Liver (tissue), 9 donors: ENCODE measurements around the gene GUCY1B1. TPM values are rescaled to one million over a fixed set of nuclear protein-coding genes. Genes with fewer than 3 reads are reported as not detected.

ENCODE experiments used
- DNase-seq: peaks from one replicate; pipeline ENCODE4 v3.0.0-alpha.2; 2017; ENCODE audit warnings: low spot score
- H3K27ac ChIP-seq, 2 donors: one replicate each; pipeline ENCODE4 v1.7.0; 2013; ENCODE audit warnings: inconsistent platforms in 2 of 2, low read length in 2 of 2, control low read depth in 1 of 2, low read depth in 1 of 2, mild to moderate bottlenecking in 1 of 2
- H3K27me3 ChIP-seq, 4 donors: one replicate each; pipeline versions ENCODE4 v1.6.1 to v1.7.0; 2013; ENCODE audit warnings: low read length in 3 of 4, inconsistent platforms in 1 of 4, mild to moderate bottlenecking in 1 of 4, moderate library complexity in 1 of 4; ENCODE audit not compliant: control insufficient read depth in 4 of 4, insufficient read depth in 4 of 4
- H3K36me3 ChIP-seq, 4 donors: one replicate each; pipeline versions ENCODE4 v1.6.1 to v1.7.0; 2013; ENCODE audit warnings: low read length in 3 of 4, mild to moderate bottlenecking in 3 of 4, low read depth in 1 of 4, moderate library complexity in 1 of 4; ENCODE audit not compliant: control insufficient read depth in 4 of 4, insufficient read depth in 3 of 4
- H3K4me1 ChIP-seq, 4 donors: one replicate each; pipeline versions ENCODE4 v1.6.1 to v1.7.0; 2013; ENCODE audit warnings: low read length in 3 of 4, mild to moderate bottlenecking in 3 of 4, moderate library complexity in 1 of 4; ENCODE audit not compliant: control insufficient read depth in 4 of 4, insufficient read depth in 4 of 4
- H3K4me3 ChIP-seq, 3 donors: one replicate each; pipeline versions ENCODE4 v1.6.1 to v1.7.0; 2013; ENCODE audit warnings: low read length in 3 of 3, control low read depth in 1 of 3, low read depth in 1 of 3, mild to moderate bottlenecking in 1 of 3
- H3K9ac ChIP-seq, 2 donors: one replicate each; pipeline ENCODE4 v1.7.0; 2013; ENCODE audit warnings: low read length in 2 of 2, mild to moderate bottlenecking in 2 of 2, moderate library complexity in 2 of 2, control low read depth in 1 of 2, low read depth in 1 of 2
- H3K9me3 ChIP-seq, 4 donors: one replicate each; pipeline versions ENCODE4 v1.6.1 to v1.7.0; 2013; ENCODE audit warnings: low read length in 3 of 4; ENCODE audit not compliant: control insufficient read depth in 4 of 4
- ATF3 ChIP-seq: IDR thresholded peaks from 2 replicates; pipeline ENCODE4 v1.6.1; 2016; ENCODE audit warnings: antibody characterized with exemption
- CTCF ChIP-seq: fragments of 150-350 bp; IDR thresholded peaks from 2 replicates; pipeline ENCODE4 v1.5.1; 2017; ENCODE audit warnings: improper control_type of control experiment, low read depth, low read length; ENCODE audit not compliant: missing input control
- EGR1 ChIP-seq, 2 donors: IDR thresholded peaks; 2 replicates each; pipeline ENCODE4 v1.6.1; 2016 to 2018; ENCODE audit warnings: antibody characterized with exemption in 2 of 2, low read depth in 2 of 2
- FOXA1 ChIP-seq: IDR thresholded peaks from 2 replicates; pipeline ENCODE4 v1.6.1; 2016; ENCODE audit warnings: antibody characterized with exemption
- FOXA2 ChIP-seq: IDR thresholded peaks from 2 replicates; pipeline ENCODE4 v1.6.1; 2016; ENCODE audit warnings: antibody characterized with exemption
- GABPA ChIP-seq, 2 donors: IDR thresholded peaks in 1 of 2; conservative IDR thresholded peaks in 1 of 2; 2 replicates each; pipeline ENCODE4 v1.6.1; 2016; ENCODE audit warnings: antibody characterized with exemption in 2 of 2, mild to moderate bottlenecking in 1 of 2, moderate library complexity in 1 of 2
- HNF4A ChIP-seq, 2 donors: conservative IDR thresholded peaks; 2 replicates each; pipeline ENCODE4 v1.6.1; 2016; ENCODE audit warnings: antibody characterized with exemption in 2 of 2, mild to moderate bottlenecking in 2 of 2
- HNF4G ChIP-seq: IDR thresholded peaks from 2 replicates; pipeline ENCODE4 v1.6.1; 2016; ENCODE audit warnings: antibody characterized with exemption
- JUND ChIP-seq, 2 donors: IDR thresholded peaks; 2 replicates each; pipeline ENCODE4 v1.6.1; 2016; ENCODE audit warnings: antibody characterized with exemption in 2 of 2
- MAX ChIP-seq: IDR thresholded peaks from 2 replicates; pipeline ENCODE4 v1.6.1; 2016; ENCODE audit warnings: antibody characterized with exemption
- NR2F2 ChIP-seq: IDR thresholded peaks from 2 replicates; pipeline ENCODE4 v1.6.1; 2016; ENCODE audit warnings: antibody characterized with exemption
- RAD21 ChIP-seq, 2 donors: IDR thresholded peaks; 2 replicates each; pipeline ENCODE4 v1.6.1; 2016; ENCODE audit warnings: antibody characterized with exemption in 2 of 2, mild to moderate bottlenecking in 2 of 2
- REST ChIP-seq: IDR thresholded peaks from 2 replicates; pipeline ENCODE4 v1.6.1; 2016; ENCODE audit warnings: antibody characterized with exemption, mild to moderate bottlenecking
- RXRA ChIP-seq, 2 donors: IDR thresholded peaks; 2 replicates each; pipeline ENCODE4 v1.6.1; 2017 to 2018; ENCODE audit warnings: antibody characterized with exemption in 2 of 2, mild to moderate bottlenecking in 1 of 2
- SP1 ChIP-seq: IDR thresholded peaks from 2 replicates; pipeline ENCODE4 v1.6.1; 2018; ENCODE audit warnings: antibody characterized with exemption, mild to moderate bottlenecking
- TAF1 ChIP-seq: conservative IDR thresholded peaks from 2 replicates; pipeline ENCODE4 v1.6.1; 2016; ENCODE audit warnings: antibody characterized with exemption, mild to moderate bottlenecking
- YY1 ChIP-seq: IDR thresholded peaks from 2 replicates; pipeline ENCODE4 v1.6.1; 2016; ENCODE audit warnings: antibody characterized with exemption, mild to moderate bottlenecking
- ZBTB33 ChIP-seq: IDR thresholded peaks from 2 replicates; pipeline ENCODE4 v1.6.1; 2016; ENCODE audit warnings: antibody characterized with exemption
- polyA plus RNA-seq, 2 donors: library from polyadenylated mRNA; stranded (reverse) in 1 of 2; unstranded in 1 of 2; fragments of 200-250 nt in 1 of 2; fragments of >200 nt in 1 of 2; fragmentation: Nextera tagmentation in 1 of 2; extraction: Ambion mirVana in 1 of 2; gene quantifications; one replicate each; pipeline versions ENCODE4 v1.2.1 to v1.2.3, GENCODE V29; 2013 to 2015
- total RNA-seq, 2 donors: library from RNA; depleted of rRNA; stranded (reverse); fragments of >200 nt; gene quantifications; one replicate each; pipeline ENCODE4 v1.2.3, GENCODE V29; 2014
- donor health status: healthy.
- donor health status: healthy.
- donor health status: healthy.
- donor health status: healthy.
- donor health status: healthy.

The GUCY1B1 gene
- total and polyA plus RNA-seq, 4 donors: 2.6 to 6.7 (median 3.8) TPM

- Histone ChIP-seq H3K36me3 (no peaks in the 10 kb centered on the region), H3K4me1 (peaks cover 4 to 13% (median 11%) of the 10 kb centered on the region in 4 donors), H3K9ac (peak overlapping the region in 1 of 2 donors; percentile 5), H3K9me3 (no peaks in the 10 kb centered on the region), H3K4me3 (no peak overlapping the region), H3K27me3 (no peaks in the 10 kb centered on the region), H3K27ac (peak overlapping the region in 1 of 2 donors; percentile 51)
- TF ChIP-seq RXRA (IDR thresholded peaks at IDR 0.05): peak; percentile 98 to 99
- TF ChIP-seq HNF4G: peak; percentile 12
- TF ChIP-seq TAF1: no peak
- TF ChIP-seq MAX: peak; percentile 45
- no peak for TF ChIP-seq ATF3
- peak; percentile 62 for TF ChIP-seq NR2F2
- TF ChIP-seq SP1: peak; percentile 90
- TF ChIP-seq RAD21 (IDR thresholded peaks at IDR 0.05): peak; percentile 46 to 50
- TF ChIP-seq ZBTB33: peak; percentile 24
- no peak for TF ChIP-seq FOXA1
- peak in 1 of 2 donors; percentile 42 for TF ChIP-seq EGR1 (IDR thresholded peaks at IDR 0.05; ENCODE audit: low read depth in 2 of 2)
- TF ChIP-seq HNF4A (conservative IDR thresholded peaks at IDR 0.05): peak; percentile 68 to 77
- TF ChIP-seq GABPA (IDR thresholded peaks at IDR 0.05 in 1 of 2, conservative IDR thresholded peaks at IDR 0.05 in 1 of 2): peak in 1 of 2 donors; percentile 35
- TF ChIP-seq JUND (IDR thresholded peaks at IDR 0.05): peak; percentile 29 to 71
- TF ChIP-seq YY1: peak; percentile 59
- TF ChIP-seq REST: peak; percentile 77
- no peak for TF ChIP-seq CTCF
- peak; percentile 38 for TF ChIP-seq FOXA2
- DNase-seq: no peak
Observed at GRCh38 chr4:155832664-155833063, 73.8 kb downstream of the GUCY1B1 start.
